Prostate gland (tissue), 2 donors: ENCODE results near the gene PIK3C2G.

Source experiments
- POLR2A ChIP-seq: fragments of 450-650 bp; IDR thresholded peaks from one replicate; pipeline ENCODE4 v1.6.1; 2016; ENCODE audit warnings: antibody characterized with exemption, mild to moderate bottlenecking
- POLR2AphosphoS5 ChIP-seq: sonication (generic); formaldehyde crosslinking; IDR thresholded peaks from one replicate; pipeline ENCODE4 v1.6.1; 2017; ENCODE audit warnings: antibody characterized with exemption
- TF ChIP-seq, protein P1 (sequence below), 4 experiments: fragments of 200-600 bp in 2 of 4; fragments of 450-650 bp in 2 of 4; sonication (generic) in 2 of 4; IDR thresholded peaks; 1 replicate in 3 of 4; 2 replicates in 1 of 4; pipeline ENCODE4 v1.5.1; 2016 to 2019; ENCODE audit warnings: antibody characterized with exemption in 4 of 4, mild to moderate bottlenecking in 2 of 4, moderate library complexity in 2 of 4

DNA sequence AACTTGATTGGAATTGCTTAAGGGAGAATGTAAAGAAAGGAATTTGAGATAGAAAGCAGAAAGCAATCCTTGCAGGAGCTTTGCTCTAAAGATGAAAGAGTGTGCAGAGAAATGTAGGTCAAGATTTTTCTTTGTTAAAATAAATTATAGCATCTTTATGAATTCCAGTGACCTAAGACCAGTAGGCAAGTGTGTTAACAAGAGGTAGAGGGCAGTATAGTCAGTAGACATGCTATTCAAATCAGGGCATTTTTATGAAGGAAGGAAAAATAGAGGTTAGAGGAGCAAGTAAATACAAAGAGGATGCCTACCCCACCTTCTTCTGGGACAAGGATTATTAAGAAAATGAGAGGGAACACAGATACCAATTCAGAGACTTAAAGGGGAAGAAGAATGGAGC is 328.0 kb downstream of the PIK3C2G start:
- TF ChIP-seq POLR2A (no peak), POLR2AphosphoS5 (no peak)
- TF ChIP-seq, protein P1, sequence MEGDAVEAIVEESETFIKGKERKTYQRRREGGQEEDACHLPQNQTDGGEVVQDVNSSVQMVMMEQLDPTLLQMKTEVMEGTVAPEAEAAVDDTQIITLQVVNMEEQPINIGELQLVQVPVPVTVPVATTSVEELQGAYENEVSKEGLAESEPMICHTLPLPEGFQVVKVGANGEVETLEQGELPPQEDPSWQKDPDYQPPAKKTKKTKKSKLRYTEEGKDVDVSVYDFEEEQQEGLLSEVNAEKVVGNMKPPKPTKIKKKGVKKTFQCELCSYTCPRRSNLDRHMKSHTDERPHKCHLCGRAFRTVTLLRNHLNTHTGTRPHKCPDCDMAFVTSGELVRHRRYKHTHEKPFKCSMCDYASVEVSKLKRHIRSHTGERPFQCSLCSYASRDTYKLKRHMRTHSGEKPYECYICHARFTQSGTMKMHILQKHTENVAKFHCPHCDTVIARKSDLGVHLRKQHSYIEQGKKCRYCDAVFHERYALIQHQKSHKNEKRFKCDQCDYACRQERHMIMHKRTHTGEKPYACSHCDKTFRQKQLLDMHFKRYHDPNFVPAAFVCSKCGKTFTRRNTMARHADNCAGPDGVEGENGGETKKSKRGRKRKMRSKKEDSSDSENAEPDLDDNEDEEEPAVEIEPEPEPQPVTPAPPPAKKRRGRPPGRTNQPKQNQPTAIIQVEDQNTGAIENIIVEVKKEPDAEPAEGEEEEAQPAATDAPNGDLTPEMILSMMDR (IDR thresholded peaks at IDR 0.05), result no peak
